Activated T-helper 1 cell treated with anti-CD3 and anti-CD28 coated beads, Interleukin-12 subunit alpha, Interleukin-12 subunit beta, Interleukin-2, Interleukin-4 antibody, amounts not matched to agents 30 ng/mL and 10 ng/mL and 1 ng/mL, durations not matched to agents 14 hours and 24 hours and 36 hours (primary cell): ENCODE results near the gene SLTM. TPM values are rescaled to one million over a fixed set of nuclear protein-coding genes. Genes with fewer than 3 reads are reported as not detected.
"Not testable (repeated sequence)": the region's sequence is repeated elsewhere in the genome, so short reads cannot be mapped to it uniquely, and the experiment has no call there.

Source experiments
- DNase-seq: peaks from one replicate; pipeline ENCODE4 v3.0.0; 2021; ENCODE audit warnings: low spot score
- H3K27ac Mint-ChIP-seq: one replicate; pipeline ENCODE4 v1.8.0; 2021; ENCODE audit warnings: mild to moderate bottlenecking, mixed read lengths
- H3K27me3 Mint-ChIP-seq: one replicate; pipeline ENCODE4 v1.8.0; 2022; ENCODE audit warnings: mild to moderate bottlenecking, moderate library complexity, mixed read lengths; ENCODE audit not compliant: insufficient read depth
- H3K36me3 Mint-ChIP-seq: one replicate; pipeline ENCODE4 v1.8.0; 2021; ENCODE audit warnings: low read depth, mixed read lengths
- H3K4me1 Mint-ChIP-seq: one replicate; pipeline ENCODE4 v1.8.0; 2021; ENCODE audit warnings: low read depth, mixed read lengths
- H3K4me3 Mint-ChIP-seq: one replicate; pipeline ENCODE4 v1.8.0; 2021; ENCODE audit warnings: mild to moderate bottlenecking, moderate library complexity, mixed read lengths
- H3K9me3 Mint-ChIP-seq: one replicate; pipeline ENCODE4 v1.8.0; 2021; ENCODE audit warnings: mixed read lengths
- intact Hi-C: fragments of 100-400 bp; cut with micrococcal nuclease; formaldehyde crosslinking; loops from one replicate; pipeline ENCODE4 v1.15.1; 2024
- total RNA-seq: library from RNA; stranded (reverse); gene quantifications from 2 replicates; pipeline ENCODE4 v1.2.3, GENCODE V29; 2022

SLTM gene
- total RNA-seq, 1 donor from 2014 or later = 142 TPM

DNA sequence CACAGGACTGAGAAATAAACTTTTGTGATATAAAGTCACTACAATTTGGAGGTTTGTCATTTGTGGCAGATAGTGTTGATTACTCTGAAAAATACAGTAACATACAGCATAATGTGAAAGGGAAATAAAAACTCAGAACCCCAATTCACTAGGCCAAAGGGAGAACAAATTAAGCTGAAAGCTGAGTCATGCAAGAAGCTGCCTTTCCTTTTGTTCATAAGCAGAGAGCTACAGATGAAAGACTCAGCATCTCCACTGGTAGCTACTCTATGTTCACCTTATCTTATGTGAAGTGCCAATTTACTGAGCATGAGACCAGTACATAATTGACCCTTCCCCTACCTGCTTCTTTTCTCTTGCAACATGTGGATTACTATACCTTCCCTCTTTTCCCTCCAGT lies 19.3 kb upstream of the SLTM start:
- intact Hi-C loops = loop anchor here (10.0 kb wide), 1 partner anchor 728 kb away; no protein-coding TSS in a partner anchor
- Mint-ChIP-seq H3K4me3 (no peak overlapping the region), H3K4me1 (peaks cover 20% of the 10 kb centered on the region), H3K27ac (no peak overlapping the region), H3K27me3 (peaks cover 4% of the 10 kb centered on the region), H3K9me3 (no peaks in the 10 kb centered on the region), H3K36me3 (no peaks in the 10 kb centered on the region)
- no peak for DNase-seq

DNA sequence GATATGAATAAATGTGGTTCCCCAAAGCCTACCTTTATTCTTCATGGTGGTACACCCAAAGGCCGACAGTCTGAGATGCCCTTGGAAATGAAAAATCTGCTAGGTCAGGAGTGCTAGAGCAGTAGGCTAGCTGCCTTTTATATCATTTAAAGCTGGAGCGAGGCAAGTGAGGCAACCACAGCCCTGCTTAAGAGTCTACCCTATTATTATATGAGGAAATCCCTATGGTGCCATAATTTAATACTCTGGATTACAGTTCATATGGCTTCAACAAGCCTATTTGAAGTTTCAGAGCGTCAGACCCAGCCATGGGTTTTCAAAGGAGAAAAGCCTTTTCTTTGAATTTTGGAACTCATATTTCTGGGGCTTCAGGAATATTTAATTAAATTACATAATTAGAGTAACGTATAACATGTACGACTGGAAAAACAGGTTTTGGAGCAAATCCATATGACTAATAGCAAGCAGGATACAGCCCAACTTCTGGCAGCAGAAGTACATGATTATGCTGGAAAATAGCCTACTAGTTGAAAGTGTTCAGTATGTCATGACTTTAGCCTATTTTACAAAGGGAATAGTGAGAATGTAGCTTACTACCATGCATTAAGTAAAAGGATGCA lies 18.0 kb upstream of the SLTM start:
- intact Hi-C loops = loop anchor here (10.0 kb wide), 1 partner anchor 727 kb away; no protein-coding TSS in a partner anchor
- Mint-ChIP-seq H3K27ac (no peak overlapping the region), H3K4me1 (peaks cover 15% of the 10 kb centered on the region)

DNA sequence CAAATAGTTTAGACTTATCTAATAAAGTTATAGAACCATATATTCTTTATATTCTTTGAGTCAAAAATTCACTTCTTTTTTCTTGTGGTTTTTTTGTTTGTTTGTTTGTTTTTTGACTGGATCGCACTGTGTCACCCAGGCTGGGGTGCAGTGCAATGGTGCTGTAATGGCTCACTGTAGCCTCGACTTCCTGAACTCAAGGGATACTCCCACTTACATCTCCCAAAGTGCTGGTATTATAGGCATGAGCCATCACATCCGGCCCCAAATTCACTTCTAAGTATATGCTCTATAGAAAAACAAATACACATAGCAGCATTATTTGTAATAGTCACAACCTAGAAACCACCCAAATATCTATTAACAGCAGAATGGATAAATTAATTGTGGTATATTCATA lies 13.7 kb upstream of the SLTM start:
- Mint-ChIP-seq H3K27me3 (no peaks in the 10 kb centered on the region), H3K36me3 (no peaks in the 10 kb centered on the region), H3K4me3 (no peak overlapping the region), H3K9me3 (no peaks in the 10 kb centered on the region), H3K4me1 (peaks cover 2% of the 10 kb centered on the region), H3K27ac (no peak overlapping the region)
- intact Hi-C loops = no loop called here
- no peak for DNase-seq

More for the DNA sequence above, 18.0 kb upstream of the SLTM start:
- H3K4me3 Mint-ChIP-seq = no peak overlapping the region
- no peak for DNase-seq
- H3K36me3 Mint-ChIP-seq = no peaks in the 10 kb centered on the region
- peaks cover 4% of the 10 kb centered on the region for H3K27me3 Mint-ChIP-seq
- no peaks in the 10 kb centered on the region for H3K9me3 Mint-ChIP-seq

DNA sequence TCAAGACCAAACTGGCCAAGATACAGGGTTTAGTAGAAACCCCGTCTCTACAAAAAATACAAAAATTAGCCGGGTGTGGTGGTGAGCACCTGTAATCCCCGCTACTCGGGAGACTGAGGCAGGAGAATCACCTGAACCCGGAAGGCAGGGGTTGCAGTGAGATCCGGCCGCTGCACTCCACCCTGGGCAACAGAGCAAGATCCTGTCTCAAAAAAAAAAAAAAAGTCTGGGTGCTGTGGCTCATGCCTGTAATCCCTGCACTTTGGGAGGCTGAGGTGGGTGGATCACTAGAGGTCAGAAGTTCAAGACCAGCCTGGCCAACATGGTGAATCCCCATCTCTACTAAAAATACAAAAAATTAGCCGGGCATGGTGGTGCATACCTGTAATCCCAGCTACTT lies 1.5 kb upstream of the SLTM start:
- intact Hi-C loops = loop anchor here (1.0 to 5.0 kb wide), 2 partner anchors 44 to 1647 kb away; no protein-coding TSS in a partner anchor
- H3K4me3 Mint-ChIP-seq = peak overlapping the region; percentile 87
- peak overlapping the region; percentile 96 for H3K27ac Mint-ChIP-seq
- peaks cover 34% of the 10 kb centered on the region for H3K4me1 Mint-ChIP-seq
- not testable (repeated sequence) for H3K36me3 Mint-ChIP-seq, H3K9me3 Mint-ChIP-seq, H3K27me3 Mint-ChIP-seq, DNase-seq

DNA sequence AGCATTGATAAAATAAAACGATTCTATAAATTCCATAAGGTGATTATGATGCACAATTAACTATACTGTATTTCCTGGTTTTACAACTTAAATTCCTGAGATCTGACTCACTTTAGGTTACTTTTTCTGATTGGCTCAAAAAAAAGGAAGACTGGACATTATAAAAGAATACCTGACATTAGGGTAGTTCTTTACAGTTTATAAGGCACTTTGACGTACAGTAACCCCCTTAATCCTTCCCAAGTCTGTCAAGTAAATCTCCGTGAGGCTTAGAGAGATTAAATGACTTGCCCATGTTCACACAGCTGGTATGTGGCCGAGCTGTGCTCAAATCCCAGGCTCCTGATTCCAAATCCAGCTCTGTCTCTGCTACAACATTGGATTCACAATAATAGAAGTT lies 1.0 kb upstream of the SLTM start:
- Mint-ChIP-seq H3K36me3 (peaks cover 5% of the 10 kb centered on the region), H3K4me3 (peak overlapping the region; percentile 87), H3K9me3 (no peaks in the 10 kb centered on the region), H3K27ac (peak overlapping the region; percentile 96), H3K4me1 (peaks cover 34% of the 10 kb centered on the region), H3K27me3 (no peaks in the 10 kb centered on the region)
- intact Hi-C loops = loop anchor here (1.0 to 5.0 kb wide), 2 partner anchors 45 to 1648 kb away; no protein-coding TSS in a partner anchor
- DNase-seq = no peak

DNA sequence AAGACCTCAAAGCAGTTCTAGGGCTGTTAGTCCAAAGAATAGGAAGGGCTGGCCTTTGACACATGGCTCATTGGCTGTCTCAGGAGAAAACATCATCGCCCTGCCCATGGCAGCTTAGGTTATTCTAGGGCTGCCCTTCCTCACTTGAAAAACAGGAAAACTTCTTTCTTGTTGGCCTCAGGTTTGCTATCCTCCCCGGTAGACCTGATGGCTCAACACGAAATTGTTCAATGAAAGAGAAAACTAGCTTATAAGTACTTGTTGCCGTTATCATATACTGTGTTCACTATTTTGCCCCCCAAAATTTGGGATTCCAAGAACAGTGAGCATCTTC lies 602 bp upstream of the SLTM start:
- no peaks in the 10 kb centered on the region for H3K9me3 Mint-ChIP-seq
- H3K27me3 Mint-ChIP-seq = no peaks in the 10 kb centered on the region
- H3K4me1 Mint-ChIP-seq = peaks cover 34% of the 10 kb centered on the region
- H3K4me3 Mint-ChIP-seq = peak overlapping the region; percentile 87
- H3K27ac Mint-ChIP-seq = peak overlapping the region; percentile 96
- peaks cover 5% of the 10 kb centered on the region for H3K36me3 Mint-ChIP-seq
- intact Hi-C loops = loop anchor here (1.0 to 5.0 kb wide), 2 partner anchors 45 to 1648 kb away; no protein-coding TSS in a partner anchor
- no peak for DNase-seq

DNA sequence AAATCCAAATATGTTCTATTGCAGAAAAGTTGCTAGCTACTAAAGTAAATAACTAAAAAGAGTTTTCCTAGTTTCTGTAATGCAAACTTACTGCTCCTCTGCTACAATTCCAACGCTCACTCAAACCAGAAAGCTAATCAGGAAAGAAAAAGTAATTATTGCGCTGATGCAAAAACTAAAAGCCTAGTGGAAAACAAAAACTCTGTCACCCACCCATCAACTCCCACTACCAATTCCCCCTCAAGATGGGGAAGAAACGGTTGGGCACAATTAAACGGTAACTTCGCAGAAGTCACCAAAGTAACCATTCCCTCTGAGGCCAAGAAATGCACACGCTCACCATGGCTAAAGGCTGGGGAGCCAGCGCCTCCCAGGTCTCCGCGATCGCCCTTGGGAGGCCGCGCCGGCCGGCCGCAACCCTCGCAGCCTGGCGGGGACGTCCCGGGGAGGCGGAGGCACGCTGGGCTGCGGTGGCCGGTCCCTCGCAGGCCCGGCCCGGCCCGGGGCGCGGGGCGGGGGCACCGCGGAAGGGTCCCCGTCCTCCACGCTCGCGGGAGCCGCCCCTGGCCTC lies 684 bp downstream of the SLTM start:
- H3K4me3 Mint-ChIP-seq = peak overlapping the region; percentile 95
- peaks cover 34% of the 10 kb centered on the region for H3K4me1 Mint-ChIP-seq
- H3K36me3 Mint-ChIP-seq = peaks cover 9% of the 10 kb centered on the region
- H3K9me3 Mint-ChIP-seq = no peaks in the 10 kb centered on the region
- H3K27me3 Mint-ChIP-seq = no peaks in the 10 kb centered on the region
- intact Hi-C loops = loop anchor here (1.0 to 5.0 kb wide), 8 partner anchors 55 to 1650 kb away; partner anchors contain the start of genes BNIP2, CCNB2, GTF2A2 and MINDY2
- no peak for DNase-seq
- peak overlapping the region; percentile 95 for H3K27ac Mint-ChIP-seq

DNA sequence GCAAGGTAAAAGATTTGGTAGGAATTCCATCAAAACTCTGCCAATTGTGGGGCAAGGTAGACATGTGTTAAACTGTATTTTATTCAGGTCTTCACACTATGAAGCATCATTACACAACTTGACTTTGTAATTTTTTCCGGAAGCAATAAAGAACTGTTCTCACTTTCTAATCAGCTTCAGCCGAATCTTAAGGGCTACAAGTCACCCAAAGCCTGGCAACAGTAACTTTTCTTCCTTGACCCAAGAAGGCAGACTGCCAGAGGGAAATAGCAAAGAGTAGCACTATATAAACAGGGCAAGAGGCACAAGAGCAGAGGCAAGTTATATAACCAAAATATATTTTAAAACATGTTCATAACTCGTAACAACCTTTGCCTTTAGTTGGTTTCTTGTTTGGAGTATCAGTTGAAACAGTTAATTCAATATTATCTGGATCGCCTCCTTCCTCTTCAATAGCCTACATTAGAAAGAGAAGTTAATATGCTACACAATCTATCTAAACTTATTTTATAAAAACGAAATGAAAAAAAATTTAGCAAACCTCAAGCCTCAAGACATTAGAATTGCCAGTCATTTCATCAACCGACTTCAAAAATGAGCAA lies 1.4 kb downstream of the SLTM start:
- Mint-ChIP-seq H3K27me3 (no peaks in the 10 kb centered on the region), H3K4me1 (peaks cover 30% of the 10 kb centered on the region), H3K36me3 (peaks cover 9% of the 10 kb centered on the region), H3K9me3 (no peaks in the 10 kb centered on the region), H3K4me3 (peak overlapping the region; percentile 95), H3K27ac (peak overlapping the region; percentile 95)
- intact Hi-C loops = loop anchor here (2.0 to 5.0 kb wide), 3 partner anchors 173 to 1650 kb away; partner anchors contain the start of genes BNIP2 and CCNB2
- DNase-seq = no peak

DNA sequence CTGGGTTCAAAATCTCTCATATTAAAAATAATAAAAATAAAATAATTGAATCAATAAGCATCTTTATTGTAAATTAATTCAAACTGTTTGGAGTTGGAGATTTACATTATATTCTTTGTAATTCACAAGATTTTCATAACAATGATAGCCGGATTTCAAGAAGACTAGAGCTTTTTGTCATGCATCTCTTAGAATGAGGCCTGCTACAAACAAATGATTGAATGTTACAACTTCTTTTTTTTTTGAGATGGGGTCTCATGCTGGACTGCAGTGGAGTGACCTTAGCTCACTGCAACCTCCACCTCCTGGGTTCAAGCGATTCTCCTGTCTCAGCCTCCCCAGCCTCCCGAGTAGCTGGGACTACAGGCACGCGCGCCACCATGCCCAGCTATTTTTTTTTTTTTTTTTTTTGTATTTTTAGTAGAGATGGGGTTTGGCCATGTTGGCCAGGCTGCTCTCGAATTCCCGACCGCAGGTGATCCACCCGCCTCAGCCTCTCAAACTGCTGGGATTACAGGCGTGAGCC lies 3.5 kb downstream of the SLTM start:
- intact Hi-C loops = loop anchor here (5.0 kb wide), 2 partner anchors 38 to 1652 kb away; no protein-coding TSS in a partner anchor
- Mint-ChIP-seq H3K27ac (no peak overlapping the region), H3K4me3 (no peak overlapping the region), H3K9me3 (no peaks in the 10 kb centered on the region), H3K36me3 (peaks cover 18% of the 10 kb centered on the region), H3K4me1 (peaks cover 37% of the 10 kb centered on the region), H3K27me3 (no peaks in the 10 kb centered on the region)
- DNase-seq = no peak

DNA sequence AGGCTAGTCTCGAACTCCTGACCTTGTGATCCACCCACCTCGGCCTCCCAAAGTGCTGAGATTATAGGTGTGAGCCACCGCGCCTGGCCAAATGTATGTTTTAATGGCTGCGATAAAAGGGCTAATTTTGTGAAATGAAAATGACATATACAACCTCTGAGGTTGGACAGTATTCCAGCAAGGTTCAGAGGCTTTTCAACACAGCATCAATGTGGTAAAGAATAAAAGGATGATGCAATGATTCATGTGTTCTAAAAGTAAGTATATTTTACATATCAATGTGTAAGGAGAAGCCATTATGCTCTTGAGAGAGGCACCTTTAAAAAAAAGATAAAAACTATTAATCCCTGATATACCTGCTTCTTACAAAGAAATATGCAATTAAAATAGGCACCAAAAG lies 6.7 kb downstream of the SLTM start:
- no peak overlapping the region for H3K4me3 Mint-ChIP-seq
- intact Hi-C loops = loop anchor here (5.0 kb wide), 1 partner anchor 35 kb away; no protein-coding TSS in a partner anchor
- no peak overlapping the region for H3K27ac Mint-ChIP-seq
- peaks cover 19% of the 10 kb centered on the region for H3K36me3 Mint-ChIP-seq
- no peaks in the 10 kb centered on the region for H3K27me3 Mint-ChIP-seq
- DNase-seq = no peak
- H3K9me3 Mint-ChIP-seq = no peaks in the 10 kb centered on the region
- peaks cover 24% of the 10 kb centered on the region for H3K4me1 Mint-ChIP-seq

DNA sequence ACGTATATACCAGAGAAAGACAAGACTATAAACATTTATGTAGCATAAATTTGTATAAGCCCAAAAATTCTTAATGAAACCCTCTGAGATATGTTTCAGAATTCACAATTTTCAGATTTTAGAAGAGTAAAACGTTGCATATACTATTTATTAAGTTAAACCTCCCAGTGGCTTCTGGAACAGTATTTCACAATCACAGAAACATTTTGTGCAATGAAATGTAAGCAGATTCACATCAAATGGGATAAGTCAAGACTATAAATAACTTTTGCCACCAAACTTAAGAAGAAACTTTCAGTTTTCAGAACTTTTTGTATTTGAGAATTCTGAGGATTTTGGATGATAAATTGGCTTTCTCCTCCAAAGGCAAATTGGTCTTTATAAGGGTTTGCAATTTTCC lies 9.2 kb downstream of the SLTM start:
- Mint-ChIP-seq H3K27ac (no peak overlapping the region), H3K4me3 (no peak overlapping the region), H3K4me1 (peaks cover 18% of the 10 kb centered on the region), H3K27me3 (no peaks in the 10 kb centered on the region), H3K9me3 (no peaks in the 10 kb centered on the region), H3K36me3 (peaks cover 24% of the 10 kb centered on the region)
- no peak for DNase-seq
- intact Hi-C loops = no loop called here

DNA sequence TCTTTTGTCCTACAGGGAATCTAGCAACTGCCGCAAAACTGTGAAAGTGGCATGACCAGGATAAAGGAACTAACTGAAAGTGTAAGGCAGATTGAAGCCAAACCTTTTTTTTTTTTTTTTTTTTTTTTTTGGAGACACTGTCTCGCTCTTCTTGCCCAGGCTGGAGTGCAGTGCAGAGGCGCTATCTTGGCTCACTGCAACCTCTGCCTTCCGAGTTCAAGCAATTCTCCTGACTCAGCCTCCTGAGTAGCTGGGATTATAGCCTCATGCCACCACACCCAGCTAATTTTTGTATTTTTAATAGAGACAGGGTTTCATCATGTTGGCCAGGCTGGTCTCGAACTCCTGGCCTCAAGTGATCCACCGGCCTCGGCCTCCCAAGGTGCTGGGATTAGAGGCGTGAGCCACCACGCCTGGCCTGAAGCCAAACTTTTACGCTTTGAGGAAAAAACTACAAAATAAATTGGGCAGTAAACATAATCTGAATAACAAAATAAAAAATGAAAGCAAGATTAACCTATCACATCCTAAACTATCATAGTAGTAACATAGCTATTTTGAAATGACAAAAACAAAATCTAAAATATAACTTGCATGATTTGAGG lies 9.7 kb downstream of the SLTM start:
- H3K4me1 Mint-ChIP-seq = peaks cover 18% of the 10 kb centered on the region
- intact Hi-C loops = no loop called here
- no peak for DNase-seq
- H3K36me3 Mint-ChIP-seq = peaks cover 21% of the 10 kb centered on the region
- no peak overlapping the region for H3K27ac Mint-ChIP-seq
- no peaks in the 10 kb centered on the region for H3K9me3 Mint-ChIP-seq
- no peaks in the 10 kb centered on the region for H3K27me3 Mint-ChIP-seq
- H3K4me3 Mint-ChIP-seq = no peak overlapping the region
